Activated naive CD4-positive, alpha-beta T cell treated with anti-CD3 and anti-CD28 coated beads, Interleukin-2, amount 50 U/mL, for 24 hours (primary cell): ENCODE data around the gene RTN4R.
"Not testable (repeated sequence)": the region's sequence is repeated elsewhere in the genome, so short reads cannot be mapped to it uniquely, and the experiment has no call there.

ENCODE experiments used
- H3K27ac Mint-ChIP-seq: one replicate; pipeline ENCODE4 v1.8.0; 2021; ENCODE audit warnings: mild to moderate bottlenecking, mixed read lengths
- H3K27me3 Mint-ChIP-seq: one replicate; pipeline ENCODE4 v1.8.0; 2021; ENCODE audit warnings: mixed read lengths
- H3K36me3 Mint-ChIP-seq: one replicate; pipeline ENCODE4 v1.8.0; 2021; ENCODE audit warnings: mixed read lengths
- H3K4me1 Mint-ChIP-seq: one replicate; pipeline ENCODE4 v1.8.0; 2021; ENCODE audit warnings: mixed read lengths
- H3K4me3 Mint-ChIP-seq: one replicate; pipeline ENCODE4 v1.8.0; 2021; ENCODE audit warnings: mild to moderate bottlenecking, mixed read lengths
- H3K9me3 Mint-ChIP-seq: one replicate; pipeline ENCODE4 v1.8.0; 2021; ENCODE audit warnings: mixed read lengths

RTN4R gene

GRCh38 chr22:20271114-20271994, 3.2 kb upstream of the RTN4R start:
- Mint-ChIP-seq H3K27me3 (no peaks in the 10 kb centered on the region), H3K4me3 (no peak overlapping the region), H3K4me1 (peaks cover 9% of the 10 kb centered on the region), H3K36me3 (no peaks in the 10 kb centered on the region), H3K9me3 (no peaks in the 10 kb centered on the region), H3K27ac (no peak overlapping the region)

GRCh38 chr22:20270190-20271113, 2.3 kb upstream of the RTN4R start:
- not testable (repeated sequence) for H3K27ac Mint-ChIP-seq, H3K9me3 Mint-ChIP-seq, H3K4me3 Mint-ChIP-seq, H3K4me1 Mint-ChIP-seq, H3K27me3 Mint-ChIP-seq, H3K36me3 Mint-ChIP-seq

- not testable (repeated sequence) for H3K27me3 Mint-ChIP-seq, H3K36me3 Mint-ChIP-seq, H3K4me3 Mint-ChIP-seq, H3K4me1 Mint-ChIP-seq, H3K9me3 Mint-ChIP-seq
- peak overlapping the region; percentile 51 for H3K27ac Mint-ChIP-seq
Measured at GRCh38 chr22:20269673-20270072, 1.6 kb upstream of the RTN4R start.

- H3K4me3 Mint-ChIP-seq, H3K9me3 Mint-ChIP-seq, H3K27me3 Mint-ChIP-seq, H3K36me3 Mint-ChIP-seq, H3K4me1 Mint-ChIP-seq, H3K27ac Mint-ChIP-seq: not testable (repeated sequence)
Measured at GRCh38 chr22:20269201-20269600, 1.1 kb upstream of the RTN4R start.

GRCh38 chr22:20267441-20268278, 458 bp downstream of the RTN4R start:
- H3K27me3 Mint-ChIP-seq, result no peaks in the 10 kb centered on the region
- H3K4me1 Mint-ChIP-seq, result peaks cover 9% of the 10 kb centered on the region
- H3K27ac Mint-ChIP-seq, result no peak overlapping the region
- no peak overlapping the region for H3K4me3 Mint-ChIP-seq
- H3K9me3 Mint-ChIP-seq, result no peaks in the 10 kb centered on the region
- H3K36me3 Mint-ChIP-seq, result no peaks in the 10 kb centered on the region

- not testable (repeated sequence) for H3K36me3 Mint-ChIP-seq, H3K27me3 Mint-ChIP-seq, H3K27ac Mint-ChIP-seq
Measured at GRCh38 chr22:20266667-20267440, 1.3 kb downstream of the RTN4R start.

GRCh38 chr22:20265772-20266666, 2.1 kb downstream of the RTN4R start:
- not testable (repeated sequence) for H3K27ac Mint-ChIP-seq, H3K9me3 Mint-ChIP-seq, H3K4me3 Mint-ChIP-seq

More at GRCh38 chr22:20266667-20267440, 1.3 kb downstream of the RTN4R start:
- H3K4me3 Mint-ChIP-seq, result peak overlapping the region; percentile 72
- not testable (repeated sequence) for H3K4me1 Mint-ChIP-seq, H3K9me3 Mint-ChIP-seq

GRCh38 chr22:20264614-20265452, 3.3 kb downstream of the RTN4R start:
- Mint-ChIP-seq H3K36me3 (no peaks in the 10 kb centered on the region), H3K9me3 (no peaks in the 10 kb centered on the region), H3K27me3 (no peaks in the 10 kb centered on the region), H3K27ac (no peak overlapping the region), H3K4me3 (no peak overlapping the region), H3K4me1 (peaks cover 9% of the 10 kb centered on the region)

More at GRCh38 chr22:20265772-20266666, 2.1 kb downstream of the RTN4R start:
- not testable (repeated sequence) for H3K4me1 Mint-ChIP-seq, H3K36me3 Mint-ChIP-seq, H3K27me3 Mint-ChIP-seq

- H3K4me1 Mint-ChIP-seq, H3K27ac Mint-ChIP-seq, H3K27me3 Mint-ChIP-seq, H3K36me3 Mint-ChIP-seq, H3K9me3 Mint-ChIP-seq, H3K4me3 Mint-ChIP-seq: not testable (repeated sequence)
Measured at GRCh38 chr22:20263404-20264281, 4.5 kb downstream of the RTN4R start.

GRCh38 chr22:20262582-20263147, 5.5 kb downstream of the RTN4R start:
- Mint-ChIP-seq H3K36me3 (no peaks in the 10 kb centered on the region), H3K9me3 (no peaks in the 10 kb centered on the region), H3K4me3 (no peak overlapping the region), H3K4me1 (peaks cover 4% of the 10 kb centered on the region), H3K27ac (no peak overlapping the region), H3K27me3 (no peaks in the 10 kb centered on the region)

GRCh38 chr22:20261848-20262581, 6.1 kb downstream of the RTN4R start:
- no peaks in the 10 kb centered on the region for H3K9me3 Mint-ChIP-seq
- peaks cover 4% of the 10 kb centered on the region for H3K4me1 Mint-ChIP-seq
- H3K4me3 Mint-ChIP-seq, result no peak overlapping the region

More at GRCh38 chr22:20261848-20262581, 6.1 kb downstream of the RTN4R start:
- no peaks in the 10 kb centered on the region for H3K36me3 Mint-ChIP-seq
- H3K27ac Mint-ChIP-seq, result no peak overlapping the region
- H3K27me3 Mint-ChIP-seq, result no peaks in the 10 kb centered on the region
